K562 (cell line): Measurements from ENCODE around the gene POLRMT. TPM values are rescaled to one million over a fixed set of nuclear protein-coding genes. Genes with fewer than 3 reads are reported as not detected.

Experiments used
- ATF1 ChIP-seq, 2 experiments: fragments of 450-650 bp in 1 of 2; IDR thresholded peaks; 2 replicates each; pipeline ENCODE4 v1.6.1; 2016; ENCODE audit warnings: missing compliant biosample characterization in 1 of 2, missing genetic modification characterization in 1 of 2
- ATF3 ChIP-seq, 2 experiments: fragments of 450-650 bp in 1 of 2; sonication (generic) in 1 of 2; formaldehyde crosslinking in 1 of 2; IDR thresholded peaks in 1 of 2; conservative IDR thresholded peaks in 1 of 2; 2 replicates each; pipeline versions ENCODE4 v1.6.1 to v1.8.1; 2016 to 2023; ENCODE audit warnings: mild to moderate bottlenecking in 2 of 2, moderate library complexity in 2 of 2, inconsistent platforms in 1 of 2, missing genetic modification reagents in 1 of 2
- CTCF ChIP-seq, 3 experiments: IDR thresholded peaks in 2 of 3; conservative IDR thresholded peaks in 1 of 3; 2 replicates each; pipeline ENCODE4 v1.5.1; 2011 to 2012; ENCODE audit warnings: low read length in 3 of 3, mild to moderate bottlenecking in 3 of 3, control low read depth in 2 of 3, improper control_type of control experiment in 1 of 3, inconsistent platforms in 1 of 3, low read depth in 1 of 3, mixed read lengths in 1 of 3, moderate library complexity in 1 of 3; ENCODE audit not compliant: insufficient read depth in 2 of 3
- MCM7 ChIP-seq, 2 experiments: fragments of 450-650 bp; IDR thresholded peaks; 2 replicates each; pipeline ENCODE4 v1.6.1; 2016 to 2018
- RBM14 ChIP-seq: fragments of 200-400 bp; formaldehyde crosslinking; IDR thresholded peaks from 2 replicates; pipeline ENCODE4 v1.6.1; 2018; ENCODE audit warnings: low read depth, mild to moderate bottlenecking, low read length, moderate library complexity, borderline replicate concordance; ENCODE audit not compliant: insufficient read depth
- RFX5 ChIP-seq: IDR thresholded peaks from 2 replicates; pipeline ENCODE4 v1.6.1; 2011; ENCODE audit warnings: low read depth, mild to moderate bottlenecking, improper control_type of control experiment, low read length
- TRIM25 ChIP-seq: fragments of 450-650 bp; IDR thresholded peaks from 2 replicates; pipeline ENCODE4 v1.7.0; 2016; ENCODE audit warnings: borderline replicate concordance
- YY1 ChIP-seq, 3 experiments: IDR thresholded peaks; 2 replicates each; pipeline ENCODE4 v1.6.1; 2011; ENCODE audit warnings: low read length in 2 of 3, mild to moderate bottlenecking in 2 of 3, moderate library complexity in 2 of 3, borderline replicate concordance in 1 of 3, control low read depth in 1 of 3, low read depth in 1 of 3; ENCODE audit not compliant: insufficient read depth in 3 of 3, insufficient replicate concordance in 2 of 3, control insufficient read depth in 1 of 3, insufficient read length in 1 of 3; ENCODE audit errors: extremely low read depth in 1 of 3
- ZBTB11 ChIP-seq, 3 experiments: fragments of 200-800 bp in 1 of 3; fragments of 250-450 bp in 1 of 3; fragments of 450-650 bp in 1 of 3; sonication (Bioruptor Pico) in 1 of 3; sonication (Bioruptor generic) in 1 of 3; formaldehyde crosslinking in 1 of 3; IDR thresholded peaks; 2 replicates each; pipeline versions ENCODE4 v1.6.1 to v1.8.0; 2016 to 2022; ENCODE audit warnings: mild to moderate bottlenecking in 2 of 3, missing genetic modification characterization in 2 of 3, missing compliant biosample characterization in 1 of 3, moderate library complexity in 1 of 3
- ZNF408 ChIP-seq: fragments of 250-450 bp; sonication (Bioruptor Pico); IDR thresholded peaks from 2 replicates; pipeline ENCODE4 v1.4.0; 2020; ENCODE audit warnings: low read depth, mild to moderate bottlenecking, moderate library complexity
- ZNF445 ChIP-seq: fragments of 250-450 bp; sonication (Bioruptor Pico); IDR thresholded peaks from 2 replicates; pipeline ENCODE4 v1.4.0; 2020; ENCODE audit warnings: low read depth, mild to moderate bottlenecking, moderate library complexity
- ZNF639 ChIP-seq, 2 experiments: fragments of 200-800 bp in 1 of 2; sonication (Bioruptor generic) in 1 of 2; sonication (generic) in 1 of 2; formaldehyde crosslinking in 1 of 2; IDR thresholded peaks in 1 of 2; conservative IDR thresholded peaks in 1 of 2; 2 replicates each; pipeline versions ENCODE4 v1.5.0 to v1.6.1; 2016 to 2020; ENCODE audit warnings: missing compliant biosample characterization in 1 of 2, missing genetic modification characterization in 1 of 2, missing genetic modification reagents in 1 of 2
- polyA plus RNA-seq, 8 experiments: library from polyadenylated mRNA; depleted of rRNA in 4 of 8; stranded (reverse) in 5 of 8; unstranded in 3 of 8; fragments of >200 nt; fragmentation: Nextera tagmentation in 2 of 8; fragmentation: Illumina TruSeq in 1 of 8; extraction: Ambion mirVana in 2 of 8; extraction: Trizol in 1 of 8; gene quantifications; 2 replicates each; pipeline versions ENCODE4 v1.2.1 to v1.2.3, GENCODE V29; 2011 to 2014; ENCODE audit warnings: inconsistent platforms in 1 of 8, missing spikeins in 1 of 8
- total RNA-seq, 7 experiments: library from RNA; depleted of rRNA in 6 of 7; stranded (reverse); fragments of >200 nt in 6 of 7; fragmentation: Illumina TruSeq in 2 of 7; extraction: Trizol in 2 of 7; gene quantifications; 2 replicates each; pipeline versions ENCODE4 v1.2.1 to v1.2.3, GENCODE V29; 2011 to 2021; ENCODE audit warnings: low replicate concordance in 1 of 7

The POLRMT gene
- total and polyA plus RNA-seq, 9 of the 15 experiments (the other 6 are each of a cell fraction or from before 2014, with no cell fraction given): 30.3 to 144 (median 68.0) TPM

- TF ChIP-seq YY1 (IDR thresholded peaks at IDR 0.05; ENCODE audit: borderline replicate concordance in 1 of 3, control insufficient read depth in 1 of 3, extremely low read depth in 1 of 3, insufficient read depth in 3 of 3, insufficient read length in 1 of 3, insufficient replicate concordance in 2 of 3, low read depth in 1 of 3, low read length in 2 of 3): peak in 1 of 3 experiments; percentile 28
- peak in 1 of 2 experiments; percentile 74; a peak in 2 of 4 replicates for TF ChIP-seq ZNF639 (CRISPR knock-in tag; conservative IDR thresholded peaks at IDR 0.05 in 1 of 2, IDR thresholded peaks at IDR 0.05 in 1 of 2)
- TF ChIP-seq CTCF (IDR thresholded peaks at IDR 0.05 in 2 of 3, conservative IDR thresholded peaks at IDR 0.05 in 1 of 3; ENCODE audit: insufficient read depth in 2 of 3, low read depth in 1 of 3, low read length in 3 of 3): peak in 1 of 3 experiments; percentile 5; a peak in 1 of 6 replicates
- no peak for TF ChIP-seq MCM7 (IDR thresholded peaks at IDR 0.05)
- TF ChIP-seq ATF3 (IDR thresholded peaks at IDR 0.05): no peak
- TF ChIP-seq ATF3 (CRISPR knock-in tag; conservative IDR thresholded peaks at IDR 0.05): no peak
- peak in 1 of 3 experiments; percentile 84; a peak in 2 of 6 replicates for TF ChIP-seq ZBTB11 (CRISPR knock-in tag; IDR thresholded peaks at IDR 0.05)
- no peak for TF ChIP-seq ZNF408 (CRISPR knock-in tag)
- TF ChIP-seq TRIM25: no peak
- no peak for TF ChIP-seq ATF1 (CRISPR knock-in tag; IDR thresholded peaks at IDR 0.05)
- TF ChIP-seq ATF1 (tag; IDR thresholded peaks at IDR 0.05): peak; percentile 57
- TF ChIP-seq RFX5: 0 out of 2 replicates have a peak, but pooled peaks have one; percentile 14
- no peak for TF ChIP-seq RBM14
- peak; percentile 62; the same call in 1 of the 2 replicates for TF ChIP-seq ZNF445
Observed at GRCh38 chr19:574658-575526, 58.4 kb downstream of the POLRMT start (continued).
